ENCODE data around the gene EDARADD. TPM values are rescaled to one million over a fixed set of nuclear protein-coding genes. Genes with fewer than 3 reads are reported as not detected.

Gene EDARADD
- total and polyA plus RNA-seq, 8 donors, result 0.73 to 7.5 (median 4.5) TPM

DNA sequence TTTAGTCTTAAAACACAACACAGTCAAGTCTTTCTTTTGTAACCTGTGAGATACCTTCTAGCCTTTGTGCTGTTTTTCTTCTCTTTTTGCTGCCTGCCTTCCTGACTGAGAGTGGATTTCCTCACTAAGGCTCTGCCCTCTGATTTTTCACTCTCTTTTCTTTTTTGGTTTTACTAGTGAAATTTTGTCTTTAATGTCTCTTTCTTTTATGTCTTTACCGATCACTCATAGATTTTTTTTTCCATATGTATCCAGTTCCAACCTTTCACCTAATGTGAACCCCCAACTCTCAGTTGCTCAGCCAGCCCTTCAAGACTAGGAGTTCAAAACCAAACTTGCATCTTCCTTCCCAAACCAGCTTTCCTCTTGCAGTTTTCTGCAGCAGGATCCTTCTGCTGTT lies 136.2 kb downstream of the EDARADD start:
- ATAC-seq (no peak), DNase-seq (no peak)
- H3K27me3 ChIP-seq, result no peaks in the 10 kb centered on the region
- no peaks in the 10 kb centered on the region for H3K9me3 ChIP-seq
- TF ChIP-seq CTCF (IDR thresholded peaks at IDR 0.05), result no peak
- intact Hi-C loops (cut with DNase I), result no loop called here
- no peak overlapping the region for H3K4me3 ChIP-seq
- H3K4me1 ChIP-seq, result peaks cover 0 to 26% of the 10 kb centered on the region in 2 donors
- no peak overlapping the region for H3K27ac ChIP-seq
- peaks cover 0 to 54% of the 10 kb centered on the region in 2 donors for H3K36me3 ChIP-seq

DNA sequence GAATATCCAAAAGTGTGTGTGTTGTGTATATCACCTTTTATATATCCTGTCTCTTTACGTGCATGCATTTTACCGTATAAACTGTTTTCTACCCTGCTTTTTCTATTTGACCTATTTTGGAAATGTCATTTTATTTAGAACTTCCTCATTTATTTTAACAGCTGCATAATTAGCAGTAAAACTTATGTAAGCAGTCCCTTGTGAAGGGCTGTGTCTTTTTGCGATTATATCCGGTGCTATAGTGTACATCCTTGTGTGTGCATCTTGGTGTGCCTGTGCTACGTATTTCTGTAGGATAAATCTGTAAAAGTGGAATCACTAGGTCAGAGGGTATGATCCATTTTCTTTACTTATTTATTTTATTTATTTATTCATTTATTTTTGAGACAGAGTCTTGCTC lies 136.9 kb downstream of the EDARADD start:
- H3K27me3 ChIP-seq, result no peaks in the 10 kb centered on the region
- intact Hi-C loops (cut with DNase I), result no loop called here
- no peak overlapping the region for H3K27ac ChIP-seq
- TF ChIP-seq CTCF (IDR thresholded peaks at IDR 0.05), result no peak
- peaks cover 0 to 56% of the 10 kb centered on the region in 2 donors for H3K36me3 ChIP-seq
- no peaks in the 10 kb centered on the region for H3K9me3 ChIP-seq
- DNase-seq (no peak), ATAC-seq (no peak)
- H3K4me3 ChIP-seq, result no peak overlapping the region
- H3K4me1 ChIP-seq, result peaks cover 0 to 19% of the 10 kb centered on the region in 2 donors

DNA sequence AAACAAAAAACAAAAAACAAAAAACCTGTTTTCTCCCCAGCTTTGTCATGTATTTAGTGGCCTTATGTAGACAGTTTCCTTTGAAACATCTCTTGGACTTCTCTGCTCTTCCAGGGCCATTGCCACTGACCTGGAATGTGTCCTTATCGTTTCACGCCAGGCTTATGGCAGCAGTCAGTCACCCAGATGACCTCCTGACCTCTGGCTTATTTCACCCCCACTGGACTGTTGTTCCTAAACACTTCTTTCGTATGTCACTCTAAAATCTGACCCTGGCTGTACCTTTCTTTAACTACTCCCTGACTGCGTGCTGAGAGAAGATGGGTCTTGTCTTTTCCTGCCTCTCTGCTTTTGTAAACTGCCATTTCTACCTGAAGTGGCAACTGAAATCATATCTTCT lies 138.8 kb downstream of the EDARADD start:
- Histone ChIP-seq H3K27me3 (no peaks in the 10 kb centered on the region), H3K9me3 (no peaks in the 10 kb centered on the region), H3K27ac (no peak overlapping the region), H3K4me3 (no peak overlapping the region), H3K36me3 (peaks cover 0 to 51% of the 10 kb centered on the region in 2 donors), H3K4me1 (peaks cover 0 to 17% of the 10 kb centered on the region in 2 donors)
- ATAC-seq, result no peak
- DNase-seq, result no peak
- intact Hi-C loops (cut with DNase I), result no loop called here
- no peak for TF ChIP-seq CTCF (IDR thresholded peaks at IDR 0.05)

GRCh38 chr1:236534151-236534651 lies 140.1 kb downstream of the EDARADD start:
- H3K4me3 ChIP-seq, result no peak overlapping the region
- H3K27ac ChIP-seq, result no peak overlapping the region
- no peaks in the 10 kb centered on the region for H3K27me3 ChIP-seq
- intact Hi-C loops (cut with DNase I), result no loop called here
- H3K4me1 ChIP-seq, result peaks cover 0 to 17% of the 10 kb centered on the region in 2 donors
- H3K9me3 ChIP-seq, result no peaks in the 10 kb centered on the region
- ATAC-seq, result no peak
- TF ChIP-seq CTCF (IDR thresholded peaks at IDR 0.05), result no peak
- no peak for DNase-seq
- H3K36me3 ChIP-seq, result peaks cover 0 to 51% of the 10 kb centered on the region in 2 donors

Other genes with a start within 250 kb of the EDARADD start
- 1 to 10 TPM; 5.8 to 8.3 TPM for gene ERO1B, start 112.3 kb upstream of the EDARADD start, total RNA-seq
- gene ERO1B, start 112.3 kb upstream of the EDARADD start, polyA plus RNA-seq (ENCODE audit: insufficient read length in 6 of 6), result 10 to 100 TPM in 2 of 6 donors, 1 to 10 TPM in 4; 8.4 to 11.1 (median 9.9) TPM
- 10 to 100 TPM; 64.2 to 78.8 TPM for gene LGALS8, start 129.7 kb downstream of the EDARADD start, total RNA-seq
- 10 to 100 TPM; 73.9 to 92.8 (median 81.4) TPM for gene LGALS8, start 129.7 kb downstream of the EDARADD start, polyA plus RNA-seq (ENCODE audit: insufficient read length in 6 of 6)
- 10 to 100 TPM; 21.1 to 36.2 TPM for gene HEATR1, start 210.2 kb downstream of the EDARADD start, total RNA-seq
- 10 to 100 TPM; 30.5 to 34.7 (median 32.5) TPM for gene HEATR1, start 210.2 kb downstream of the EDARADD start, polyA plus RNA-seq (ENCODE audit: insufficient read length in 6 of 6)

Measured in left lung (tissue), 10 donors.